Measurements from ENCODE around the gene DNAAF8.

Gene DNAAF8

GRCh38 chr16:4734063-4734729, at the start of gene DNAAF8, which contains the start of gene ANKS3:
TSS of gene DNAAF8 (plus strand) at chr16:4734537. CDS start at chr16:4736515, 1,978 bp downstream.
TSS of gene ANKS3 (minus strand) at chr16:4734271. CDS start at chr16:4730149, 4,122 bp downstream.
- peak; percentile 62 for DNase-seq (ENCODE audit: low read depth, low spot score)

- DNase-seq (ENCODE audit: low read depth, low spot score) = no peak
Observed at GRCh38 chr16:4684763-4685162, 49.6 kb upstream of the DNAAF8 start.

GRCh38 chr16:4685292-4685691, 49.0 kb upstream of the DNAAF8 start:
- DNase-seq (ENCODE audit: low read depth, low spot score) = no peak

GRCh38 chr16:4685776-4686496, 48.4 kb upstream of the DNAAF8 start:
- DNase-seq (ENCODE audit: low read depth, low spot score) = no peak

- no peak for DNase-seq (ENCODE audit: low read depth, low spot score)
Observed at GRCh38 chr16:4686497-4687210, 47.7 kb upstream of the DNAAF8 start.

GRCh38 chr16:4687416-4687815, 46.9 kb upstream of the DNAAF8 start:
- DNase-seq (ENCODE audit: low read depth, low spot score) = no peak

- DNase-seq (ENCODE audit: low read depth, low spot score) = no peak
Observed at GRCh38 chr16:4687946-4688673, 46.2 kb upstream of the DNAAF8 start.

- no peak for DNase-seq (ENCODE audit: low read depth, low spot score)
Observed at GRCh38 chr16:4688674-4689045, 45.7 kb upstream of the DNAAF8 start.

- DNase-seq (ENCODE audit: low read depth, low spot score) = no peak
Observed at GRCh38 chr16:4689091-4689671, 45.2 kb upstream of the DNAAF8 start.

GRCh38 chr16:4689864-4690704, 44.3 kb upstream of the DNAAF8 start:
- DNase-seq (ENCODE audit: low read depth, low spot score) = no peak

- no peak for DNase-seq (ENCODE audit: low read depth, low spot score)
Observed at GRCh38 chr16:4690946-4691665, 43.2 kb upstream of the DNAAF8 start.

- no peak for DNase-seq (ENCODE audit: low read depth, low spot score)
Observed at GRCh38 chr16:4691666-4692412, 42.5 kb upstream of the DNAAF8 start.

GRCh38 chr16:4692460-4693295, 41.7 kb upstream of the DNAAF8 start:
- no peak for DNase-seq (ENCODE audit: low read depth, low spot score)

GRCh38 chr16:4693296-4693955, 40.9 kb upstream of the DNAAF8 start, which contains the start of gene NUDT16L1:
TSS of gene NUDT16L1 (plus strand) at chr16:4693562. CDS start at chr16:4693727, 165 bp downstream.
- peak; percentile 94 for DNase-seq (ENCODE audit: low read depth, low spot score)

- no peak for DNase-seq (ENCODE audit: low read depth, low spot score)
Observed at GRCh38 chr16:4693956-4694641, 40.2 kb upstream of the DNAAF8 start.

GRCh38 chr16:4694642-4695451, 39.5 kb upstream of the DNAAF8 start:
- DNase-seq (ENCODE audit: low read depth, low spot score) = no peak
